Mucosa of descending colon (tissue), 3 donors: Measurements from ENCODE around the gene RAB21. TPM values are rescaled to one million over a fixed set of nuclear protein-coding genes. Genes with fewer than 3 reads are reported as not detected.

Experiments used
- ATAC-seq: fragments of 200-7000 bp; cut with Tn5 transposase; one replicate; pipeline ENCODE4 v1.9.1; 2020; ENCODE audit warnings: mild to moderate bottlenecking, moderate library complexity
- DNase-seq, 3 donors: peaks; one replicate each; pipeline ENCODE4 v3.0.0-alpha.2; 2020
- H3K36me3 ChIP-seq: fragments of 200-600 bp; one replicate; pipeline ENCODE4 v1.8.0; 2021; ENCODE audit warnings: low read depth, mild to moderate bottlenecking
- H3K4me1 ChIP-seq: fragments of 200-600 bp; one replicate; pipeline ENCODE4 v1.8.0; 2021; ENCODE audit warnings: low read depth, mild to moderate bottlenecking
- H3K4me3 ChIP-seq: fragments of 200-600 bp; one replicate; pipeline ENCODE4 v1.8.0; 2021; ENCODE audit warnings: mild to moderate bottlenecking
- H3K9me3 ChIP-seq: fragments of 200-600 bp; one replicate; pipeline ENCODE4 v1.8.0; 2021; ENCODE audit warnings: mild to moderate bottlenecking
- intact Hi-C, 2 donors: fragments of 100-400 bp; cut with DNase I in 1 of 2; cut with micrococcal nuclease in 1 of 2; formaldehyde crosslinking; loops; one replicate each; pipeline versions ENCODE4 v1.11.0 to v1.11.1; 2022; cut with DNase I, micrococcal nuclease
- total RNA-seq, 3 donors: library from RNA; stranded (reverse); fragmentation: NEBNext Ultra II Directional in 2 of 3; extraction: Animal tissue kit (Norgen Biotek cat#: 25700) in 2 of 3; gene quantifications; one replicate each; pipeline versions ENCODE4 v1.2.1 to v1.2.4, GENCODE V29; 2021 to 2023
- TF ChIP-seq, protein P1 (sequence below): fragments of 200-600 bp; IDR thresholded peaks from one replicate; pipeline ENCODE4 v1.8.0; 2022; ENCODE audit warnings: antibody characterized with exemption, mild to moderate bottlenecking
- donor health status: DM: no; HTN: no; CAD: no; lungs with moderate emphysema.
- donor health status: DM: no; HTN: no; CAD: no.
- donor health status: DM: no; HTN: yes; CAD: no.

RAB21 gene
- total RNA-seq, 3 donors from 2014 or later = 61.6 to 97.3 (median 63.6) TPM

DNA sequence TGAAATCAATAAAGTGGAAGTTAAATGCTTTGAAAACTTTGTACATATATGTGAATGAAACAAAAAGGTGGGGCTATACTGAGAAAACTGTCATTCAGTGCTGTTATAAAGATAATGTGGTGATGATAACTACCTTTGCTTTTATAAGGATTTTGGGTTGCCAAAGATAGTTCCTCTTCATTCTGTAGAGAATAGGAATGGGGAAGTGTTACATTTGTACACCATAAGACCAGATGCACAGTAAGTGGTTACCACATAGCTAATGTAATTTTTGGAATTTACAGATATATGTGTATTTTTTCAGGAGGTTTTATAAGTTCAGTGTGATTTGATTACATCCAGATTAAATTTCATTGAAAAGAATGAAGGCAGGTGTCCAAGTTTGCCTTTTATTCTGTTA is 18.1 kb downstream of the RAB21 start:
- H3K9me3 ChIP-seq = no peaks in the 10 kb centered on the region
- ATAC-seq (no peak), DNase-seq (no peak)
- intact Hi-C loops = no loop called here
- TF ChIP-seq, protein P1, sequence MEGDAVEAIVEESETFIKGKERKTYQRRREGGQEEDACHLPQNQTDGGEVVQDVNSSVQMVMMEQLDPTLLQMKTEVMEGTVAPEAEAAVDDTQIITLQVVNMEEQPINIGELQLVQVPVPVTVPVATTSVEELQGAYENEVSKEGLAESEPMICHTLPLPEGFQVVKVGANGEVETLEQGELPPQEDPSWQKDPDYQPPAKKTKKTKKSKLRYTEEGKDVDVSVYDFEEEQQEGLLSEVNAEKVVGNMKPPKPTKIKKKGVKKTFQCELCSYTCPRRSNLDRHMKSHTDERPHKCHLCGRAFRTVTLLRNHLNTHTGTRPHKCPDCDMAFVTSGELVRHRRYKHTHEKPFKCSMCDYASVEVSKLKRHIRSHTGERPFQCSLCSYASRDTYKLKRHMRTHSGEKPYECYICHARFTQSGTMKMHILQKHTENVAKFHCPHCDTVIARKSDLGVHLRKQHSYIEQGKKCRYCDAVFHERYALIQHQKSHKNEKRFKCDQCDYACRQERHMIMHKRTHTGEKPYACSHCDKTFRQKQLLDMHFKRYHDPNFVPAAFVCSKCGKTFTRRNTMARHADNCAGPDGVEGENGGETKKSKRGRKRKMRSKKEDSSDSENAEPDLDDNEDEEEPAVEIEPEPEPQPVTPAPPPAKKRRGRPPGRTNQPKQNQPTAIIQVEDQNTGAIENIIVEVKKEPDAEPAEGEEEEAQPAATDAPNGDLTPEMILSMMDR = no peak
- H3K4me3 ChIP-seq = no peak overlapping the region
- H3K4me1 ChIP-seq = no peaks in the 10 kb centered on the region
- no peaks in the 10 kb centered on the region for H3K36me3 ChIP-seq

DNA sequence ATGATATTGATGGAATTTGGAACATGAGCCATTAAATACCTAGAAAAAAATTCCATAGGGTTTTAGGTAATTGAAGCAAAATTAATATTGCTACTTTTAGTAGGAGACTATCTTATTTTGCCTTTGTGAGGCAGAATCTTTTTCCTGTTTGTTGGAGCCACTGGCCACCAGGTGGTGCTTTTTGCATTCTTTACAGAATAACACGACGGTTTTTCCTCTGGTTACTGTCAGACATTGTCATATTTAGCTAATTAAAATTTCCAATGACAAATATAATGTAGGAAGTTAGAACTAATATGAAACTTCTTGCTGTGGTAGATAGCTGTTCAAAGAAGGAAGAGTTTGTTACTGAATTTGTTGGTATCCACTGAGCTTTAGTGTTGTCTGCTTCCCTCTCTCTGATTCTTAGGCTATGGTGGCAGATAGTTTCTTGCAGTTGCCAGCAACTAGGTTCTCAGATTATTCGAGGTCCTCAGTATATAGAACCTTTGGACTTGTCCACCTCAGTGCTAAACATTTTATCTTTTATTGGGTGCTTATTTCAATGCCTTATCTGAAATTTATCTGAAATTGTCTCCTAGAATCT is 25.7 kb downstream of the RAB21 start:
- intact Hi-C loops = loop anchor here in 1 of 2 donors (10.0 kb wide), 1 partner anchor 64 kb away; no protein-coding TSS in a partner anchor

DNA sequence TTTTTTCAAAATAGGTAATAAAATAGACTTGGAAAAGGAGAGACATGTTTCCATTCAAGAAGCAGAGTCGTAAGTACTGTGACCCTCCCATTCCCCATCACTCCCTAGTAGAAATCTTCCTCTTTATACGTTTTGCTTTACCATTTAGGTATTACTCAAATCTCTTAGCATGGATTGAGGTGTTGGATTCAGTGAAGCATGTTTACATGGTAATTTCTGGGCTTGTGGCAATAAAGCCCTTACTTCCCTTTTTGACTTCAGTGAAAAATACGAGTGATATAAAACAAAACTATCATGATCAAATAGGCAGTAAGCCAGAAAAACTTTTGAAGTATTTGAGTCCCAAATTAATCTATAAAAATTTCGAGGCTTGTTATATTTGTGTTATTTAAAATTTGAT is 27.4 kb downstream of the RAB21 start:
- H3K36me3 ChIP-seq = no peaks in the 10 kb centered on the region
- H3K4me3 ChIP-seq = no peak overlapping the region
- no peaks in the 10 kb centered on the region for H3K4me1 ChIP-seq
- no peaks in the 10 kb centered on the region for H3K9me3 ChIP-seq
- intact Hi-C loops = loop anchor here in 1 of 2 donors (10.0 kb wide), 1 partner anchor 63 kb away; no protein-coding TSS in a partner anchor
- no peak for ATAC-seq
- DNase-seq = no peak
- TF ChIP-seq, protein P1 = no peak

More for the DNA sequence above, 25.7 kb downstream of the RAB21 start:
- peak; percentile 68 for ATAC-seq
- Histone ChIP-seq H3K9me3 (no peaks in the 10 kb centered on the region), H3K4me3 (no peak overlapping the region), H3K4me1 (no peaks in the 10 kb centered on the region), H3K36me3 (no peaks in the 10 kb centered on the region)
- DNase-seq = peak in 2 of 3 donors; percentile 32 to 73
- TF ChIP-seq, protein P1 = peak; percentile 51

DNA sequence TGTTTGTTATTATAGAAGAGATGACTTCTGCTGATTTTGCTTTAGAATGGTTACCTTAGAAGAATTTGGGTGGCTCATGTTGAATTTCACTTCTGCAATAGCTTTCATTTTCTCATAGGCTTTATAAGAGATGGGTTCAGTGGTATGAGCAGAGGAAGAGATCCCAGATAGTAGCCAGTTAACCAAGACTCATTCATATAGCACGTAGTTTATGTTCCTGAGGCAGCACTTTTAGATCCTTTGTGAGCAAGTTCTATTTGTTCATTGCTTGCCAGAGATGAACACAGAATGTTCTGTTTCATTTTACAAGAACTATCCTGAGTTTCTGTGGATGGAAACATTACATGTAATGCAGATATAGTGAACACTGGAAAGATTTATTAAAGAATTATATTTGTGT is 32.2 kb downstream of the RAB21 start:
- TF ChIP-seq, protein P1 = no peak
- Histone ChIP-seq H3K4me3 (no peak overlapping the region), H3K36me3 (no peaks in the 10 kb centered on the region), H3K9me3 (no peaks in the 10 kb centered on the region), H3K4me1 (no peaks in the 10 kb centered on the region)
- ATAC-seq (no peak), DNase-seq (no peak)
- intact Hi-C loops = loop anchor here in 1 of 2 donors (10.0 kb wide), 1 partner anchor 58 kb away; no protein-coding TSS in a partner anchor

DNA sequence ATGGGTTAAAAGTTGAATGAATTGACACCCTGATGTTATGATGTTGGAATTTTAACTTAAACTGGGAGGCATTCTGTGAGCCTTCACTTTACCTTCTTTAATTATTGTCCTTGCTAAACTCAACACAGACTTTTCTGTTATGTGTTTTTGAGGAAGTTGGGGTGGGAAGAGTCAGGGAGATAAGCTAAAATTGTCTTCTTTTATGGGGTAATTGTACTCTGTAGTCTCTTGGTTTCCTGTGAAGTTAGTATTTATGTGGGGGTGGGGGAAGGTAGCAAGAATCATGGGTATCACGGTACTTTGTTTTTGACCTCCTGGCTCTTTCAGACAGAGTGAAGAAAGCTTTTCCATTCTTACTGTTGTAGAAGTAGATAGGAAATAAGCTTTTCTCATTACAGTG is 32.9 kb downstream of the RAB21 start:
- Histone ChIP-seq H3K4me1 (no peaks in the 10 kb centered on the region), H3K4me3 (no peak overlapping the region), H3K36me3 (no peaks in the 10 kb centered on the region), H3K9me3 (no peaks in the 10 kb centered on the region)
- TF ChIP-seq, protein P1 = no peak
- no peak for DNase-seq
- no peak for ATAC-seq
- intact Hi-C loops = loop anchor here in 1 of 2 donors (10.0 kb wide), 1 partner anchor 57 kb away; no protein-coding TSS in a partner anchor
